ENCODE results near the gene SPAM1. TPM values are rescaled to one million over a fixed set of nuclear protein-coding genes. Genes with fewer than 3 reads are reported as not detected.

The SPAM1 gene
- total and polyA plus RNA-seq, 2 experiments from 2014 or later, result not detected

DNA sequence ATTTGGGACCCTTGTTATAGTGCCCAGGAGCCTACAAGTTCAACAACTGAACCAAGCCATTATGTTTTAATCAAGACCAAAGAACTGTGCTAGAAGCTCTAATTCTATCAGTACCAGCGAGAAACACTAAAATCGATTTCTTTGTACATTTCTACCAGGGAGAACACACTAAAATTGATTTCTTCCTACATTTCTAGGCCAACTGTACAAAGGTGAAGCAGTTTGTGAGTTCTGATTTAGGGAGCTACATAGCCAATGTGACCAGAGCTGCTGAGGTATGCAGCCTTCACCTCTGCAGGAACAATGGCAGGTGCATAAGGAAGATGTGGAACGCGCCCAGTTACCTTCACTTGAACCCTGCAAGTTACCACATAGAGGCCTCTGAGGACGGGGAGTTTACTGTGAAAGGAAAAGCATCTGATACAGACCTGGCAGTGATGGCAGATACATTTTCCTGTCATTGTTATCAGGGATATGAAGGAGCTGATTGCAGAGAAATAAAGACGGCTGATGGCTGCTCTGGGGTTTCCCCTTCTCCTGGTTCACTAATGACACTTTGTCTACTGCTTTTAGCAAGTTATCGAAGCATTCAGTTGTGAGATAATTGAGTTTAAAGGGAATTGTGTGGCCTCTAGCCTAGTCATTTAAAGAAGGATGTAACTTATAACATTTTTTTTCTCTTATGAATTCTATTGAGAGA lies 48.3 kb upstream of the SPAM1 start:
- no peak overlapping the region for H3K27ac ChIP-seq (ENCODE audit: low read depth)
- no peak overlapping the region for H3K4me3 Mint-ChIP-seq
- H3K27me3 Mint-ChIP-seq (ENCODE audit: insufficient read depth, low read depth, poor library complexity), result no peaks in the 10 kb centered on the region
- no peaks in the 10 kb centered on the region for H3K36me3 ChIP-seq (ENCODE audit: insufficient read depth)
- DNase-seq (ENCODE audit: low spot score) (no peak), ATAC-seq (no peak)
- no peaks in the 10 kb centered on the region for H3K27me3 ChIP-seq (ENCODE audit: insufficient read depth)
- no peaks in the 10 kb centered on the region for H3K9me2 ChIP-seq (ENCODE audit: insufficient read depth)
- H3K4me1 ChIP-seq (ENCODE audit: insufficient read depth), result no peaks in the 10 kb centered on the region
- no peaks in the 10 kb centered on the region for H3K79me2 ChIP-seq (replicated peaks; ENCODE audit: insufficient read depth)
- H3K9me3 Mint-ChIP-seq, result no peaks in the 10 kb centered on the region
- no peak overlapping the region for H3K4me2 ChIP-seq
- H2AFZ ChIP-seq, result no peak overlapping the region
- H4K20me1 ChIP-seq (replicated peaks; ENCODE audit: insufficient read depth), result no peaks in the 10 kb centered on the region
- TF ChIP-seq EZH2phosphoT487 (IDR thresholded peaks at IDR 0.05; ENCODE audit: unreplicated experiment) (no peak), STAT1 (IDR thresholded peaks at IDR 0.05; ENCODE audit: unreplicated experiment) (no peak), ZNF114 (CRISPR knock-in tag; IDR thresholded peaks at IDR 0.05) (no peak), POLR2AphosphoS5 (IDR thresholded peaks at IDR 0.05; ENCODE audit: low read depth) (no peak), EZH2 (IDR thresholded peaks at IDR 0.05; ENCODE audit: low read depth, unreplicated experiment) (no peak), NANOG (IDR thresholded peaks at IDR 0.05; ENCODE audit: borderline replicate concordance) (no peak), CREB1 (CRISPR knock-in tag; IDR thresholded peaks at IDR 0.05; ENCODE audit: low read depth) (no peak), ZNF331 (CRISPR knock-in tag; IDR thresholded peaks at IDR 0.05; ENCODE audit: low read depth) (no peak), JUNB (IDR thresholded peaks at IDR 0.05; ENCODE audit: unreplicated experiment) (no peak)
- TF ChIP-seq, protein P1, sequence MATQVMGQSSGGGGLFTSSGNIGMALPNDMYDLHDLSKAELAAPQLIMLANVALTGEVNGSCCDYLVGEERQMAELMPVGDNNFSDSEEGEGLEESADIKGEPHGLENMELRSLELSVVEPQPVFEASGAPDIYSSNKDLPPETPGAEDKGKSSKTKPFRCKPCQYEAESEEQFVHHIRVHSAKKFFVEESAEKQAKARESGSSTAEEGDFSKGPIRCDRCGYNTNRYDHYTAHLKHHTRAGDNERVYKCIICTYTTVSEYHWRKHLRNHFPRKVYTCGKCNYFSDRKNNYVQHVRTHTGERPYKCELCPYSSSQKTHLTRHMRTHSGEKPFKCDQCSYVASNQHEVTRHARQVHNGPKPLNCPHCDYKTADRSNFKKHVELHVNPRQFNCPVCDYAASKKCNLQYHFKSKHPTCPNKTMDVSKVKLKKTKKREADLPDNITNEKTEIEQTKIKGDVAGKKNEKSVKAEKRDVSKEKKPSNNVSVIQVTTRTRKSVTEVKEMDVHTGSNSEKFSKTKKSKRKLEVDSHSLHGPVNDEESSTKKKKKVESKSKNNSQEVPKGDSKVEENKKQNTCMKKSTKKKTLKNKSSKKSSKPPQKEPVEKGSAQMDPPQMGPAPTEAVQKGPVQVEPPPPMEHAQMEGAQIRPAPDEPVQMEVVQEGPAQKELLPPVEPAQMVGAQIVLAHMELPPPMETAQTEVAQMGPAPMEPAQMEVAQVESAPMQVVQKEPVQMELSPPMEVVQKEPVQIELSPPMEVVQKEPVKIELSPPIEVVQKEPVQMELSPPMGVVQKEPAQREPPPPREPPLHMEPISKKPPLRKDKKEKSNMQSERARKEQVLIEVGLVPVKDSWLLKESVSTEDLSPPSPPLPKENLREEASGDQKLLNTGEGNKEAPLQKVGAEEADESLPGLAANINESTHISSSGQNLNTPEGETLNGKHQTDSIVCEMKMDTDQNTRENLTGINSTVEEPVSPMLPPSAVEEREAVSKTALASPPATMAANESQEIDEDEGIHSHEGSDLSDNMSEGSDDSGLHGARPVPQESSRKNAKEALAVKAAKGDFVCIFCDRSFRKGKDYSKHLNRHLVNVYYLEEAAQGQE (IDR thresholded peaks at IDR 0.05; ENCODE audit: unreplicated experiment), result no peak
- TF ChIP-seq, protein P2, sequence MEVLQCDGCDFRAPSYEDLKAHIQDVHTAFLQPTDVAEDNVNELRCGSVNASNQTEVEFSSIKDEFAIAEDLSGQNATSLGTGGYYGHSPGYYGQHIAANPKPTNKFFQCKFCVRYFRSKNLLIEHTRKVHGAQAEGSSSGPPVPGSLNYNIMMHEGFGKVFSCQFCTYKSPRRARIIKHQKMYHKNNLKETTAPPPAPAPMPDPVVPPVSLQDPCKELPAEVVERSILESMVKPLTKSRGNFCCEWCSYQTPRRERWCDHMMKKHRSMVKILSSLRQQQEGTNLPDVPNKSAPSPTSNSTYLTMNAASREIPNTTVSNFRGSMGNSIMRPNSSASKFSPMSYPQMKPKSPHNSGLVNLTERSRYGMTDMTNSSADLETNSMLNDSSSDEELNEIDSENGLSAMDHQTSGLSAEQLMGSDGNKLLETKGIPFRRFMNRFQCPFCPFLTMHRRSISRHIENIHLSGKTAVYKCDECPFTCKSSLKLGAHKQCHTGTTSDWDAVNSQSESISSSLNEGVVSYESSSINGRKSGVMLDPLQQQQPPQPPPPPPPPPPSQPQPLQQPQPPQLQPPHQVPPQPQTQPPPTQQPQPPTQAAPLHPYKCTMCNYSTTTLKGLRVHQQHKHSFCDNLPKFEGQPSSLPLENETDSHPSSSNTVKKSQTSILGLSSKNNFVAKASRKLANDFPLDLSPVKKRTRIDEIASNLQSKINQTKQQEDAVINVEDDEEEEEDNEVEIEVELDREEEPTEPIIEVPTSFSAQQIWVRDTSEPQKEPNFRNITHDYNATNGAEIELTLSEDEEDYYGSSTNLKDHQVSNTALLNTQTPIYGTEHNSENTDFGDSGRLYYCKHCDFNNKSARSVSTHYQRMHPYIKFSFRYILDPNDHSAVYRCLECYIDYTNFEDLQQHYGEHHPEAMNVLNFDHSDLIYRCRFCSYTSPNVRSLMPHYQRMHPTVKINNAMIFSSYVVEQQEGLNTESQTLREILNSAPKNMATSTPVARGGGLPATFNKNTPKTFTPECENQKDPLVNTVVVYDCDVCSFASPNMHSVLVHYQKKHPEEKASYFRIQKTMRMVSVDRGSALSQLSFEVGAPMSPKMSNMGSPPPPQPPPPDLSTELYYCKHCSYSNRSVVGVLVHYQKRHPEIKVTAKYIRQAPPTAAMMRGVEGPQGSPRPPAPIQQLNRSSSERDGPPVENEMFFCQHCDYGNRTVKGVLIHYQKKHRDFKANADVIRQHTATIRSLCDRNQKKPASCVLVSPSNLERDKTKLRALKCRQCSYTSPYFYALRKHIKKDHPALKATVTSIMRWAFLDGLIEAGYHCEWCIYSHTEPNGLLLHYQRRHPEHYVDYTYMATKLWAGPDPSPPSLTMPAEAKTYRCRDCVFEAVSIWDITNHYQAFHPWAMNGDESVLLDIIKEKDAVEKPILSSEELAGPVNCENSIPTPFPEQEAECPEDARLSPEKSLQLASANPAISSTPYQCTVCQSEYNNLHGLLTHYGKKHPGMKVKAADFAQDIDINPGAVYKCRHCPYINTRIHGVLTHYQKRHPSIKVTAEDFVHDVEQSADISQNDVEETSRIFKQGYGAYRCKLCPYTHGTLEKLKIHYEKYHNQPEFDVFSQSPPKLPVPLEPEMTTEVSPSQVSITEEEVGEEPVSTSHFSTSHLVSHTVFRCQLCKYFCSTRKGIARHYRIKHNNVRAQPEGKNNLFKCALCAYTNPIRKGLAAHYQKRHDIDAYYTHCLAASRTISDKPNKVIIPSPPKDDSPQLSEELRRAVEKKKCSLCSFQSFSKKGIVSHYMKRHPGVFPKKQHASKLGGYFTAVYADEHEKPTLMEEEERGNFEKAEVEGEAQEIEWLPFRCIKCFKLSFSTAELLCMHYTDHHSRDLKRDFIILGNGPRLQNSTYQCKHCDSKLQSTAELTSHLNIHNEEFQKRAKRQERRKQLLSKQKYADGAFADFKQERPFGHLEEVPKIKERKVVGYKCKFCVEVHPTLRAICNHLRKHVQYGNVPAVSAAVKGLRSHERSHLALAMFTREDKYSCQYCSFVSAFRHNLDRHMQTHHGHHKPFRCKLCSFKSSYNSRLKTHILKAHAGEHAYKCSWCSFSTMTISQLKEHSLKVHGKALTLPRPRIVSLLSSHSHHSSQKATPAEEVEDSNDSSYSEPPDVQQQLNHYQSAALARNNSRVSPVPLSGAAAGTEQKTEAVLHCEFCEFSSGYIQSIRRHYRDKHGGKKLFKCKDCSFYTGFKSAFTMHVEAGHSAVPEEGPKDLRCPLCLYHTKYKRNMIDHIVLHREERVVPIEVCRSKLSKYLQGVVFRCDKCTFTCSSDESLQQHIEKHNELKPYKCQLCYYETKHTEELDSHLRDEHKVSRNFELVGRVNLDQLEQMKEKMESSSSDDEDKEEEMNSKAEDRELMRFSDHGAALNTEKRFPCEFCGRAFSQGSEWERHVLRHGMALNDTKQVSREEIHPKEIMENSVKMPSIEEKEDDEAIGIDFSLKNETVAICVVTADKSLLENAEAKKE (CRISPR knock-in tag; IDR thresholded peaks at IDR 0.05), result no peak
- TF ChIP-seq, protein P3, sequence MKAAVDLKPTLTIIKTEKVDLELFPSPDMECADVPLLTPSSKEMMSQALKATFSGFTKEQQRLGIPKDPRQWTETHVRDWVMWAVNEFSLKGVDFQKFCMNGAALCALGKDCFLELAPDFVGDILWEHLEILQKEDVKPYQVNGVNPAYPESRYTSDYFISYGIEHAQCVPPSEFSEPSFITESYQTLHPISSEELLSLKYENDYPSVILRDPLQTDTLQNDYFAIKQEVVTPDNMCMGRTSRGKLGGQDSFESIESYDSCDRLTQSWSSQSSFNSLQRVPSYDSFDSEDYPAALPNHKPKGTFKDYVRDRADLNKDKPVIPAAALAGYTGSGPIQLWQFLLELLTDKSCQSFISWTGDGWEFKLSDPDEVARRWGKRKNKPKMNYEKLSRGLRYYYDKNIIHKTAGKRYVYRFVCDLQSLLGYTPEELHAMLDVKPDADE (IDR thresholded peaks at IDR 0.05), result no peak
- TF ChIP-seq, protein P4, sequence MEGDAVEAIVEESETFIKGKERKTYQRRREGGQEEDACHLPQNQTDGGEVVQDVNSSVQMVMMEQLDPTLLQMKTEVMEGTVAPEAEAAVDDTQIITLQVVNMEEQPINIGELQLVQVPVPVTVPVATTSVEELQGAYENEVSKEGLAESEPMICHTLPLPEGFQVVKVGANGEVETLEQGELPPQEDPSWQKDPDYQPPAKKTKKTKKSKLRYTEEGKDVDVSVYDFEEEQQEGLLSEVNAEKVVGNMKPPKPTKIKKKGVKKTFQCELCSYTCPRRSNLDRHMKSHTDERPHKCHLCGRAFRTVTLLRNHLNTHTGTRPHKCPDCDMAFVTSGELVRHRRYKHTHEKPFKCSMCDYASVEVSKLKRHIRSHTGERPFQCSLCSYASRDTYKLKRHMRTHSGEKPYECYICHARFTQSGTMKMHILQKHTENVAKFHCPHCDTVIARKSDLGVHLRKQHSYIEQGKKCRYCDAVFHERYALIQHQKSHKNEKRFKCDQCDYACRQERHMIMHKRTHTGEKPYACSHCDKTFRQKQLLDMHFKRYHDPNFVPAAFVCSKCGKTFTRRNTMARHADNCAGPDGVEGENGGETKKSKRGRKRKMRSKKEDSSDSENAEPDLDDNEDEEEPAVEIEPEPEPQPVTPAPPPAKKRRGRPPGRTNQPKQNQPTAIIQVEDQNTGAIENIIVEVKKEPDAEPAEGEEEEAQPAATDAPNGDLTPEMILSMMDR (conservative IDR thresholded peaks at IDR 0.05; ENCODE audit: low read depth in 2 of 2), result no peak
- no peak overlapping the region for H3K4me3 ChIP-seq
- H3K4me1 Mint-ChIP-seq, result no peaks in the 10 kb centered on the region
- no peaks in the 10 kb centered on the region for H3F3A ChIP-seq (replicated peaks; ENCODE audit: low read depth)
- no peak overlapping the region for H3K27ac Mint-ChIP-seq
- H3K36me3 Mint-ChIP-seq (ENCODE audit: low read depth), result no peaks in the 10 kb centered on the region
